Measurements from ENCODE around the gene DIP2C.

DNA sequence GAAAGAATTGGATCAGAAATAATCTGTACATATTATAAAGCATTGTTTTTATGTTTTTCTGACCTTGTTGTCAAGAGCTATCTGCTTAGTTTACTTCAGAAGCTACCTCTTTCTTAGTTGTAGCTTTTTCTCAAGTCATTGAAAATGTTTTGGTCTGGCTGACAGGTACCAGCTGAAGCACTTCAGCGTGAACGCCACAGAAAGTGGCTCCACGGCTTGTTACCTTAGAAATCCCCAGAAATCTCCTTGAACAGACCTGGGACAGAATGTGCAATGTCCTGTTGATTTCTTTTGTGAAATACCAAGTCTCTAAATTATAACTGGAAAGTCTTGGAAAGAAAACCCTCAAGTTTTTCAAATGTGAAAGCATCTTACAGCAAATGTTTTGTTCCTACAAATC, 457.4 kb downstream of the DIP2C start:
- TF ChIP-seq POLR2A (IDR thresholded peaks at IDR 0.05) = no peak
- TF ChIP-seq, protein P1, sequence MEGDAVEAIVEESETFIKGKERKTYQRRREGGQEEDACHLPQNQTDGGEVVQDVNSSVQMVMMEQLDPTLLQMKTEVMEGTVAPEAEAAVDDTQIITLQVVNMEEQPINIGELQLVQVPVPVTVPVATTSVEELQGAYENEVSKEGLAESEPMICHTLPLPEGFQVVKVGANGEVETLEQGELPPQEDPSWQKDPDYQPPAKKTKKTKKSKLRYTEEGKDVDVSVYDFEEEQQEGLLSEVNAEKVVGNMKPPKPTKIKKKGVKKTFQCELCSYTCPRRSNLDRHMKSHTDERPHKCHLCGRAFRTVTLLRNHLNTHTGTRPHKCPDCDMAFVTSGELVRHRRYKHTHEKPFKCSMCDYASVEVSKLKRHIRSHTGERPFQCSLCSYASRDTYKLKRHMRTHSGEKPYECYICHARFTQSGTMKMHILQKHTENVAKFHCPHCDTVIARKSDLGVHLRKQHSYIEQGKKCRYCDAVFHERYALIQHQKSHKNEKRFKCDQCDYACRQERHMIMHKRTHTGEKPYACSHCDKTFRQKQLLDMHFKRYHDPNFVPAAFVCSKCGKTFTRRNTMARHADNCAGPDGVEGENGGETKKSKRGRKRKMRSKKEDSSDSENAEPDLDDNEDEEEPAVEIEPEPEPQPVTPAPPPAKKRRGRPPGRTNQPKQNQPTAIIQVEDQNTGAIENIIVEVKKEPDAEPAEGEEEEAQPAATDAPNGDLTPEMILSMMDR (IDR thresholded peaks at IDR 0.05) = no peak
- TF ChIP-seq POLR2AphosphoS5 (IDR thresholded peaks at IDR 0.05; ENCODE audit: insufficient read depth in 1 of 2, low read depth in 1 of 2) = no peak
